AG04450 (cell line): ENCODE data around the gene SCAF11. TPM values are rescaled to one million over a fixed set of nuclear protein-coding genes. Genes with fewer than 3 reads are reported as not detected.

Experiments
- CTCF ChIA-PET: fragments of 300-600, 350-600 bp; formaldehyde crosslinking; extraction: SDS; loops from one replicate; lab custom pipeline; 2022; ENCODE audit warnings: antibody characterized with exemption, inconsistent platforms; lab: Charles Lee
- POLR2A ChIA-PET: fragments of 350-600 bp; formaldehyde crosslinking; extraction: SDS; loops from one replicate; lab custom pipeline; 2021; ENCODE audit warnings: antibody characterized with exemption, inconsistent platforms; lab: Yijun Ruan, JAX
- DNase-seq: peaks from one replicate; pipeline ENCODE4 v3.0.0-alpha.2; 2011; ENCODE audit warnings: low read depth, low spot score
- H3K27ac ChIP-seq: one replicate; pipeline ENCODE4 v1.5.1; 2012; ENCODE audit warnings: low read depth, low read length, control low read depth
- H3K27me3 ChIP-seq: one replicate; pipeline ENCODE4 v1.6.0; 2012; ENCODE audit warnings: low read length; ENCODE audit not compliant: control insufficient read depth, insufficient read depth
- H3K4me3 ChIP-seq: 2 replicates; pipeline ENCODE4 v1.5.1; 2011; ENCODE audit warnings: mild to moderate bottlenecking, low read depth, low read length, control low read depth
- H3K9me3 ChIP-seq: 2 replicates; pipeline ENCODE4 v1.5.1; 2012; ENCODE audit warnings: low read length; ENCODE audit not compliant: control insufficient read depth, insufficient read depth
- polyA plus RNA-seq: library from polyadenylated mRNA; depleted of rRNA; stranded (reverse); fragments of >200 nt; gene quantifications from 2 replicates; pipeline ENCODE4 v1.2.3, GENCODE V29; 2011
- TF ChIP-seq, protein P1 (sequence below): IDR thresholded peaks from 2 replicates; pipeline ENCODE4 v1.5.1; 2011; ENCODE audit warnings: low read depth, low read length, control low read depth, inconsistent platforms

The SCAF11 gene
- polyA plus RNA-seq, 1 experiment, result 66.2 TPM

DNA sequence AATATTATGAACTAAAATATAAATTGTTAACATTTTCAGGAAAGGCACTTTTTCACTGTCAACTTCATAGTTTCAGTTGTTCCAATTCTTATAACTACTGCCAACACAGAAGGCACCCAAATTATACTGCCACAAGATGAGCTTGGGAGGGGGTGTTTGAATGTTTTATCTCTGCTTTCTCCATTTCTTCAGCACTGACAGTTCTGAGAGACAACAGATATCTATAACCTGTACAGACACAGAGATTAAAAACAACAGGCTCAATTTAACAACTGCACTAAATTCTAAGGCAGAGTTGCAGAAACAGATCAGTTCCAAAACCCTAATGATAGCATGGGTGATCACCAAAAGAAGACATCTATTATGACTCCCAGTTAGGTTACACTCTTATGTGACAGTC, 12.8 kb downstream of the SCAF11 start:
- no peak for DNase-seq
- Histone ChIP-seq H3K27me3 (no peaks in the 10 kb centered on the region), H3K27ac (no peak overlapping the region), H3K9me3 (no peaks in the 10 kb centered on the region), H3K4me3 (no peak overlapping the region)
- TF ChIP-seq, protein P1, sequence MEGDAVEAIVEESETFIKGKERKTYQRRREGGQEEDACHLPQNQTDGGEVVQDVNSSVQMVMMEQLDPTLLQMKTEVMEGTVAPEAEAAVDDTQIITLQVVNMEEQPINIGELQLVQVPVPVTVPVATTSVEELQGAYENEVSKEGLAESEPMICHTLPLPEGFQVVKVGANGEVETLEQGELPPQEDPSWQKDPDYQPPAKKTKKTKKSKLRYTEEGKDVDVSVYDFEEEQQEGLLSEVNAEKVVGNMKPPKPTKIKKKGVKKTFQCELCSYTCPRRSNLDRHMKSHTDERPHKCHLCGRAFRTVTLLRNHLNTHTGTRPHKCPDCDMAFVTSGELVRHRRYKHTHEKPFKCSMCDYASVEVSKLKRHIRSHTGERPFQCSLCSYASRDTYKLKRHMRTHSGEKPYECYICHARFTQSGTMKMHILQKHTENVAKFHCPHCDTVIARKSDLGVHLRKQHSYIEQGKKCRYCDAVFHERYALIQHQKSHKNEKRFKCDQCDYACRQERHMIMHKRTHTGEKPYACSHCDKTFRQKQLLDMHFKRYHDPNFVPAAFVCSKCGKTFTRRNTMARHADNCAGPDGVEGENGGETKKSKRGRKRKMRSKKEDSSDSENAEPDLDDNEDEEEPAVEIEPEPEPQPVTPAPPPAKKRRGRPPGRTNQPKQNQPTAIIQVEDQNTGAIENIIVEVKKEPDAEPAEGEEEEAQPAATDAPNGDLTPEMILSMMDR, result no peak
- ChIA-PET CTCF (no interaction called here), POLR2A (no interaction called here)

DNA sequence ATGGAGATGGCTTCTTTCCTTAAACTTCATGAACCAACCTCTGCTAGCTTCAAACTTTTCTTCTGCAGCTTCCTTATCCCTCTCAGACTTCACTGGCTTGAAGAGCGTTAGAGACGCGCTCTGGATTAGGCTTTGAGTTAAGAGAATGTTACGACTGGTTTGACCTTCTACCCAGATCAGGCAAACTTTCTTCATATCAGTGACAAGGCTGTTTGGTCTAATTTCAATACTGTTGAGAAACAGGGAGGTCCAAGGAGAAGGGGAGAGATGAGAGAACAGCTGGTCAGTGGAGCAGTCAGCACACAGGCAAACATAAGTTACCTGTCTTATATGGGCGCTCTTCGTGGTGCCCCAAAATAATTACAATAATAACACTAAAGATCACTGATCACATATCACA, 14.9 kb downstream of the SCAF11 start:
- Histone ChIP-seq H3K9me3 (no peaks in the 10 kb centered on the region), H3K27ac (no peak overlapping the region), H3K4me3 (no peak overlapping the region), H3K27me3 (no peaks in the 10 kb centered on the region)
- DNase-seq, result no peak
- TF ChIP-seq, protein P1, result no peak
- CTCF ChIA-PET, result interaction anchor here (1.0 kb wide), 1 partner anchor 15 kb away, joined by 3 read pairs; the partner anchor contains the start of gene SCAF11
- POLR2A ChIA-PET, result no interaction called here

DNA sequence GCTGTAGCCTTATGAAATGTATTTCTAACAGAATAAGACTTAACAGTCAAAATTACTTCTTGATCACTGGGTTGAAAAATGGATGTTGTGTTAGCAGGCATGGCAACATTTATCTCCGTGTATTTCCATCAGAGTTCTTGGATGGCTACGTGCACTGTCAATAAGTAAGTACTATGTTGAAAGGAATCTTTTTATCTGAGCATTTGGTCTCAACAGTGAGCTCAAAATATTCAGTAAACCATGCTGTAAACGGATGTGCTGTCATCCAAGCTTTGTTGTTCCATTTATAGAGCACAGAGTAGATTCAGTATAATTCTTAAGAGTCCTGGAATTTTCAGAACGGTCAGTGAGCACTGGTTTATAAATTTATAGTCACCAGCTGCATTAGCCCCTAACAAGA, 15.5 kb downstream of the SCAF11 start:
- CTCF ChIA-PET, result interaction anchor here (1.0 kb wide), 1 partner anchor 16 kb away, joined by 3 read pairs; the partner anchor contains the start of gene SCAF11
- TF ChIP-seq, protein P1, result no peak
- no peaks in the 10 kb centered on the region for H3K27me3 ChIP-seq
- DNase-seq, result no peak
- no peaks in the 10 kb centered on the region for H3K9me3 ChIP-seq
- POLR2A ChIA-PET, result no interaction called here
- no peak overlapping the region for H3K27ac ChIP-seq
- H3K4me3 ChIP-seq, result no peak overlapping the region

DNA sequence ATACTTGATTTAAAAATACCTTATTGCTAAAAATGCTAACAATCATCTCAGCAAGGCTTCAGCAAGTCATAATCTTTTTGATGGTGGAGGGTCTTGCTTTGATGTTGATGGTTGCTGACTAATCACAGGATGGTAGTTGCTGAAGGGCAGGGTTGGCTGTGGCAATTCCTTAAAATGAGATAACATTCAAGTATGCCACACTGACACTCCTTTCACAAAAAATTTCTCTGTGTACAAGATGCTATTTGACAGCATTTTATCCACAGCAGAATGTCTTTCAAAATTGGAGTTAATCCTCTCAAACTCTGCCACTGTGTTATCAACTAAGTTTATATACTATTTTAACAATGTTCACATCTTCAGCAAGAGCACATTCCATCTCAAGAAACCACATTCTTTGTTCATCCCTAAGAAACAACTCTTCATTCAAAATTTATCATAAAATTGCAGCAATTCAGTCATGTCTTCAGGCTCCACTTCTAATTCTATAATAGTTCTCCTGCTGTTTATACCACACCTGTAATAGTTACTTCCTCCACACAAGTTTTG, 16.1 kb downstream of the SCAF11 start:
- CTCF ChIA-PET, result no interaction called here
- DNase-seq, result no peak
- H3K27ac ChIP-seq, result no peak overlapping the region

DNA sequence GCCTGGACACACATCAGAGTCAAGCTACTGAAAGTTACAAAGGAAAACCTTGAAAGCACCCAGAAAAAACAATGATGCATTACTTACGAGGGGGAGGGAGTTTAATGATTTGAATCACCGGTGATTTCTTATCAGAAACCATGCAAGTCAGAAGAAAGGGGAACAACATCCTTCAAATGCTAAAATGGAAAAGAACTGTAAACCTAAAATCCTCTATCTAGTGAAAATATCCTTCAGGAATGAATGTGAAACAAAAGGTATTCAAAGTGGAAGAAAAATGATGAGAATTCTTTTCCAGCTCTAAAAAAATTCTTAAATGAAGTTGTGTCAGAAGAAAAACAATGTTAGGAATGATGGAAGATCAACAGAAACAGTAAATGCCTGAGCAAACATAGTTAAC, 16.8 kb downstream of the SCAF11 start:
- POLR2A ChIA-PET, result interaction anchor here (0.7 to 0.8 kb wide), 2 partner anchors 16 to 310 kb away, joined by 3 read pairs; partner anchors contain the start of gene SCAF11
- DNase-seq, result no peak
- Histone ChIP-seq H3K4me3 (no peak overlapping the region), H3K27me3 (no peaks in the 10 kb centered on the region), H3K27ac (no peak overlapping the region), H3K9me3 (no peaks in the 10 kb centered on the region)
- CTCF ChIA-PET, result no interaction called here
- TF ChIP-seq, protein P1, result no peak

More for the DNA sequence above, 16.1 kb downstream of the SCAF11 start:
- TF ChIP-seq, protein P1, result no peak
- POLR2A ChIA-PET, result no interaction called here
- Histone ChIP-seq H3K27me3 (no peaks in the 10 kb centered on the region), H3K4me3 (no peak overlapping the region), H3K9me3 (no peaks in the 10 kb centered on the region)
